CD4-positive, alpha-beta T cell (primary cell): ENCODE measurements around the gene WBP2NL. TPM values are rescaled to one million over a fixed set of nuclear protein-coding genes. Genes with fewer than 3 reads are reported as not detected.

Source experiments
- ATAC-seq: fragments of 200-7000 bp; cut with Tn5 transposase; one replicate; pipeline ENCODE4 v1.10.0; 2022; ENCODE audit warnings: mild to moderate bottlenecking; ENCODE audit not compliant: poor library complexity
- CTCF ChIA-PET: fragments of 350-600 bp; sonication (Branson Sonifier 250); formaldehyde crosslinking; loops from one replicate; lab custom pipeline; 2021; ENCODE audit warnings: antibody characterized with exemption, inconsistent platforms; lab: Charles Lee
- POLR2A ChIA-PET: fragments of 350-600 bp; sonication (Branson Sonifier 250); formaldehyde crosslinking; loops from one replicate; lab custom pipeline; 2021; ENCODE audit warnings: antibody characterized with exemption, inconsistent platforms; lab: Charles Lee
- DNase-seq, 14 experiments: peaks; one replicate each; pipeline ENCODE4 v3.0.0-alpha.2; 2013 to 2020; ENCODE audit warnings: mixed read lengths in 2 of 14
- H3K27ac ChIP-seq, 2 donors: one replicate each; pipeline versions ENCODE4 v1.5.1 to v1.7.0; 2013; ENCODE audit warnings: low read length in 2 of 2, low read depth in 1 of 2, mild to moderate bottlenecking in 1 of 2
- H3K27me3 ChIP-seq, 2 experiments: 1 replicate in 1 of 2; 2 replicates in 1 of 2; pipeline versions ENCODE4 v1.6.1 to v1.7.0; 2013; ENCODE audit warnings: low read length in 2 of 2, control low read depth in 1 of 2, mild to moderate bottlenecking in 1 of 2, moderate library complexity in 1 of 2; ENCODE audit not compliant: insufficient read depth in 2 of 2, control insufficient read depth in 1 of 2
- H3K36me3 ChIP-seq: one replicate; pipeline ENCODE4 v1.6.1; 2013; ENCODE audit warnings: low read length, control low read depth; ENCODE audit not compliant: insufficient read depth
- H3K4me1 ChIP-seq: one replicate; pipeline ENCODE4 v1.6.1; 2013; ENCODE audit warnings: low read length, control low read depth; ENCODE audit not compliant: insufficient read depth
- H3K4me3 ChIP-seq: one replicate; pipeline ENCODE4 v1.5.1; 2013; ENCODE audit warnings: mild to moderate bottlenecking, low read length, moderate library complexity
- H3K9me3 ChIP-seq, 2 experiments: 1 replicate in 1 of 2; 2 replicates in 1 of 2; pipeline versions ENCODE4 v1.6.1 to v1.7.0; 2013; ENCODE audit warnings: low read length in 2 of 2, mild to moderate bottlenecking in 2 of 2, control low read depth in 1 of 2, moderate library complexity in 1 of 2; ENCODE audit not compliant: control insufficient read depth in 1 of 2, insufficient read depth in 1 of 2
- H3K27ac Mint-ChIP-seq: one replicate; pipeline ENCODE4 v1.8.0; 2020; ENCODE audit warnings: mixed read lengths
- H3K27me3 Mint-ChIP-seq: one replicate; pipeline ENCODE4 v1.8.0; 2021; ENCODE audit warnings: mixed read lengths
- H3K36me3 Mint-ChIP-seq: one replicate; pipeline ENCODE4 v1.8.0; 2021; ENCODE audit warnings: low read depth, mixed read lengths
- H3K4me1 Mint-ChIP-seq: one replicate; pipeline ENCODE4 v1.8.0; 2021; ENCODE audit warnings: low read depth, mixed read lengths
- H3K4me3 Mint-ChIP-seq: one replicate; pipeline ENCODE4 v1.8.0; 2020; ENCODE audit warnings: mild to moderate bottlenecking, mixed read lengths
- H3K9me3 Mint-ChIP-seq: one replicate; pipeline ENCODE4 v1.8.0; 2020; ENCODE audit warnings: mixed read lengths
- CTCF ChIP-seq: fragments of 200-600 bp; IDR thresholded peaks from one replicate; pipeline ENCODE4 v1.8.0; 2022; ENCODE audit warnings: antibody characterized with exemption, mild to moderate bottlenecking
- intact Hi-C, 2 experiments: fragments of 100-400 bp; cut with DNase I in 1 of 2; cut with micrococcal nuclease in 1 of 2; formaldehyde crosslinking; loops; one replicate each; pipeline versions ENCODE4 v1.15.1 to v1.9.0; 2023 to 2025; cut with DNase I, micrococcal nuclease
- total RNA-seq, 174 experiments: library from RNA in 2 of 174; stranded (reverse) in 2 of 174; gene quantifications; one replicate each; pipeline ENCODE4 v1.2.3 and lab custom pipeline; 2021 to 2026

Gene WBP2NL
- total RNA-seq, 2 experiments from 2014 or later, result 0.38 to 1.7 TPM

GRCh38 chr22:41951898-41952474, 46.6 kb upstream of the WBP2NL start, which contains the start of gene SMIM45:
Gene SMIM45 (plus strand): TSS chr22:41952150.
- ChIA-PET POLR2A (no interaction called here), CTCF (interaction anchor here (0.6 kb wide), 1 partner anchor 73 kb away, joined by 3 read pairs; no protein-coding TSS in a partner anchor)
- H3K4me3 ChIP-seq, result no peak within 1 kb of the TSS
- no peak within 1 kb of the TSS for H3K27ac ChIP-seq
- peaks cover 3% of the 10 kb centered on the region for H3K4me1 Mint-ChIP-seq
- H3K36me3 Mint-ChIP-seq, result no peaks in the 10 kb centered on the region
- no peaks in the 10 kb centered on the region for H3K9me3 ChIP-seq
- no peaks in the 10 kb centered on the region for H3K27me3 ChIP-seq
- H3K27ac Mint-ChIP-seq, result no peak within 1 kb of the TSS
- no peaks in the 10 kb centered on the region for H3K9me3 Mint-ChIP-seq
- DNase-seq (no peak), ATAC-seq (no peak)
- no peak within 1 kb of the TSS for H3K4me3 Mint-ChIP-seq
- intact Hi-C loops, result no loop called here
- peaks cover 9% of the 10 kb centered on the region for H3K4me1 ChIP-seq
- H3K36me3 ChIP-seq, result no peaks in the 10 kb centered on the region
- H3K27me3 Mint-ChIP-seq, result no peaks in the 10 kb centered on the region
- no peak for TF ChIP-seq CTCF

GRCh38 chr22:41952713-41953112, 45.9 kb upstream of the WBP2NL start:
- CTCF ChIA-PET, result interaction anchor here (1.6 kb wide), 1 partner anchor 12 kb away, joined by 3 read pairs; no protein-coding TSS in a partner anchor
- no peaks in the 10 kb centered on the region for H3K27me3 Mint-ChIP-seq
- no peak for TF ChIP-seq CTCF

GRCh38 chr22:41957941-41958556, 40.5 kb upstream of the WBP2NL start:
- no peak overlapping the region for H3K27ac Mint-ChIP-seq

More at GRCh38 chr22:41952713-41953112, 45.9 kb upstream of the WBP2NL start:
- no peaks in the 10 kb centered on the region for H3K36me3 Mint-ChIP-seq
- H3K4me1 ChIP-seq, result peaks cover 8% of the 10 kb centered on the region
- H3K9me3 ChIP-seq, result no peaks in the 10 kb centered on the region
- H3K9me3 Mint-ChIP-seq, result no peaks in the 10 kb centered on the region
- H3K4me1 Mint-ChIP-seq, result peaks cover 4% of the 10 kb centered on the region
- intact Hi-C loops, result no loop called here
- no peak overlapping the region for H3K4me3 ChIP-seq
- H3K27ac ChIP-seq, result no peak overlapping the region
- H3K36me3 ChIP-seq, result no peaks in the 10 kb centered on the region
- no peaks in the 10 kb centered on the region for H3K27me3 ChIP-seq
- POLR2A ChIA-PET, result no interaction called here
- DNase-seq (no peak), ATAC-seq (no peak)
- no peak overlapping the region for H3K4me3 Mint-ChIP-seq
- no peak overlapping the region for H3K27ac Mint-ChIP-seq

More at GRCh38 chr22:41957941-41958556, 40.5 kb upstream of the WBP2NL start:
- Histone ChIP-seq H3K4me3 (no peak overlapping the region), H3K9me3 (no peaks in the 10 kb centered on the region), H3K4me1 (peaks cover 14% of the 10 kb centered on the region), H3K36me3 (no peaks in the 10 kb centered on the region), H3K27me3 (no peaks in the 10 kb centered on the region), H3K27ac (no peak overlapping the region)
- no peak for DNase-seq
- no peak overlapping the region for H3K4me3 Mint-ChIP-seq
- no peaks in the 10 kb centered on the region for H3K36me3 Mint-ChIP-seq
- H3K9me3 Mint-ChIP-seq, result no peaks in the 10 kb centered on the region
- intact Hi-C loops, result loop anchor here in 1 of 2 experiments (1.0 to 5.0 kb wide), 3 partner anchors 136 to 479 kb away; partner anchors contain the start of gene MEI1
- peak; percentile 39 for ATAC-seq
- TF ChIP-seq CTCF, result peak; percentile 60
- ChIA-PET POLR2A (no interaction called here), CTCF (interaction anchor here (0.6 to 2.0 kb wide), 4 partner anchors 17 to 162 kb away, joined by 3 to 6 read pairs (median 4); partner anchors contain the start of gene TNFRSF13C)
- H3K27me3 Mint-ChIP-seq, result no peaks in the 10 kb centered on the region
- H3K4me1 Mint-ChIP-seq, result peaks cover 4% of the 10 kb centered on the region
